HG02588 (cell line): ENCODE measurements around the gene PROC.
"Not testable (repeated sequence)": the region's sequence is repeated elsewhere in the genome, so short reads cannot be mapped to it uniquely, and the experiment has no call there.

Source experiments
- ATAC-seq: cut with Tn5 transposase; IDR thresholded peaks from one replicate; pipeline ENCODE4 v1.9.1; 2021; ENCODE audit warnings: mild to moderate bottlenecking, moderate library complexity; ENCODE audit not compliant: unreplicated experiment

The PROC gene

GRCh38 chr2:127392828-127393578 lies 25.2 kb upstream of the PROC start:
- no peak for ATAC-seq

- no peak for ATAC-seq
These were observed 23.7 kb upstream of the PROC start for GRCh38 chr2:127394492-127394891.

GRCh38 chr2:127397568-127398238 lies 20.5 kb upstream of the PROC start:
- ATAC-seq = no peak

- ATAC-seq = peak; percentile 80
These were observed 20.0 kb upstream of the PROC start for GRCh38 chr2:127398239-127398590.

GRCh38 chr2:127400533-127400896 lies 17.7 kb upstream of the PROC start:
- no peak for ATAC-seq

- no peak for ATAC-seq
These were observed 17.1 kb upstream of the PROC start for GRCh38 chr2:127400897-127401756.

- no peak for ATAC-seq
These were observed 16.2 kb upstream of the PROC start for GRCh38 chr2:127401757-127402695.

GRCh38 chr2:127403460-127403859 lies 14.8 kb upstream of the PROC start:
- ATAC-seq = no peak

- ATAC-seq = no peak
These were observed 13.6 kb upstream of the PROC start for GRCh38 chr2:127404466-127405254.

GRCh38 chr2:127405255-127405610 lies 13.0 kb upstream of the PROC start:
- no peak for ATAC-seq

GRCh38 chr2:127406454-127406853 lies 11.8 kb upstream of the PROC start:
- ATAC-seq = no peak

GRCh38 chr2:127407091-127407490 lies 11.1 kb upstream of the PROC start:
- ATAC-seq = no peak

GRCh38 chr2:127407661-127408003 lies 10.6 kb upstream of the PROC start:
- ATAC-seq = peak; percentile 10

- ATAC-seq = peak; percentile 79
These were observed 10.0 kb upstream of the PROC start for GRCh38 chr2:127408004-127408806.

GRCh38 chr2:127408807-127409099 lies 9.5 kb upstream of the PROC start:
- no peak for ATAC-seq

- not testable (repeated sequence) for ATAC-seq
These were observed 8.5 kb upstream of the PROC start for GRCh38 chr2:127409716-127410115.

GRCh38 chr2:127410871-127411652 lies 7.2 kb upstream of the PROC start:
- no peak for ATAC-seq

- ATAC-seq = no peak
These were observed 6.4 kb upstream of the PROC start for GRCh38 chr2:127411653-127412369.
